ENCODE data around the gene RNF213.

DNA sequence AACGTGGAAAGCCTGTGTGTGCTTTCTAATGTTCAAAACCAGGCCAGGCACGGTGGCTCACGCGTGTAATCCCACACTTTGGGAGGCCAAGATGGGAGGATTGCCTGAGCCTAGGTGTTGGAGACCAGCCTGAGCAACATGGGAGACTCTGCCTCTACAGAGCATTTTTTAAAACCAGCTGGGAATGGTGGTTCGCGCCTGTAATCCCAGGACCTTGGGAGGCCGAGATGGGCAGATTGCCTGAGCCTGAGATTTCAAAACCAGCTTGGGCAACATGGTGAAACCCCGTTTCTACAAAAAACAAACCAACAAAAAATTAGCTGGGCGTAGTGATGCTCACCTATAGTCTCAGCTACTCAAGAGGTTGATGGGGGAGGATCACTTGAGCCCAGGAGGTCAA, 26.4 kb downstream of the RNF213 start:
- TF ChIP-seq YY1 (IDR thresholded peaks at IDR 0.05; ENCODE audit: insufficient read depth, insufficient read length) (no peak), ZNF274 (IDR thresholded peaks at IDR 0.05; ENCODE audit: low read depth, low read length) (no peak)
